ENCODE results near the gene CCP110.
"Not testable (repeated sequence)": the region's sequence is repeated elsewhere in the genome, so short reads cannot be mapped to it uniquely, and the experiment has no call there.

The CCP110 gene

GRCh38 chr16:19543278-19543996, 19.7 kb downstream of the CCP110 start:
- not testable (repeated sequence) for DNase-seq (ENCODE audit: low spot score)

GRCh38 chr16:19548144-19548543, 24.4 kb downstream of the CCP110 start:
- no peak for DNase-seq (ENCODE audit: low spot score)

- DNase-seq (ENCODE audit: low spot score) = no peak
Observed at GRCh38 chr16:19549673-19550072, 25.9 kb downstream of the CCP110 start.

GRCh38 chr16:19555186-19555937, 31.6 kb downstream of the CCP110 start, which contains the start of gene VPS35L:
TSS of gene VPS35L (plus strand) at chr16:19555703. CDS start at chr16:19555730, 27 bp downstream.
- peak; percentile 97 for DNase-seq (ENCODE audit: low spot score)

- peak; percentile 45 for DNase-seq (ENCODE audit: low spot score)
Observed at GRCh38 chr16:19555938-19556771, 32.4 kb downstream of the CCP110 start.

GRCh38 chr16:19559242-19559910, 35.6 kb downstream of the CCP110 start:
- DNase-seq (ENCODE audit: low spot score) = peak; percentile 63

- no peak for DNase-seq (ENCODE audit: low spot score)
Observed at GRCh38 chr16:19560078-19560477, 36.3 kb downstream of the CCP110 start.

GRCh38 chr16:19563377-19563776, 39.6 kb downstream of the CCP110 start:
- no peak for DNase-seq (ENCODE audit: low spot score)

- no peak for DNase-seq (ENCODE audit: low spot score)
Observed at GRCh38 chr16:19566362-19566761, 42.6 kb downstream of the CCP110 start.

- DNase-seq (ENCODE audit: low spot score) = no peak
Observed at GRCh38 chr16:19567560-19567959, 43.8 kb downstream of the CCP110 start.

GRCh38 chr16:19573997-19574396, 50.3 kb downstream of the CCP110 start:
- DNase-seq (ENCODE audit: low spot score) = no peak

GRCh38 chr16:19574615-19575014, 50.9 kb downstream of the CCP110 start:
- no peak for DNase-seq (ENCODE audit: low spot score)

- no peak for DNase-seq (ENCODE audit: low spot score)
Observed at GRCh38 chr16:19578378-19578971, 54.7 kb downstream of the CCP110 start.

- DNase-seq (ENCODE audit: low spot score) = no peak
Observed at GRCh38 chr16:19582050-19582831, 58.5 kb downstream of the CCP110 start.

- peak; percentile 56 for DNase-seq (ENCODE audit: low spot score)
Observed at GRCh38 chr16:19583665-19584300, 60.0 kb downstream of the CCP110 start.

- no peak for DNase-seq (ENCODE audit: low spot score)
Observed at GRCh38 chr16:19588661-19589060, 64.9 kb downstream of the CCP110 start.

GRCh38 chr16:19589106-19589505, 65.4 kb downstream of the CCP110 start:
- no peak for DNase-seq (ENCODE audit: low spot score)

GRCh38 chr16:19589771-19590302, 66.1 kb downstream of the CCP110 start:
- no peak for DNase-seq (ENCODE audit: low spot score)

GRCh38 chr16:19595043-19595767, 71.5 kb downstream of the CCP110 start:
- DNase-seq (ENCODE audit: low spot score) = no peak
